Measurements from ENCODE around the gene ACVR1.

The ACVR1 gene

DNA sequence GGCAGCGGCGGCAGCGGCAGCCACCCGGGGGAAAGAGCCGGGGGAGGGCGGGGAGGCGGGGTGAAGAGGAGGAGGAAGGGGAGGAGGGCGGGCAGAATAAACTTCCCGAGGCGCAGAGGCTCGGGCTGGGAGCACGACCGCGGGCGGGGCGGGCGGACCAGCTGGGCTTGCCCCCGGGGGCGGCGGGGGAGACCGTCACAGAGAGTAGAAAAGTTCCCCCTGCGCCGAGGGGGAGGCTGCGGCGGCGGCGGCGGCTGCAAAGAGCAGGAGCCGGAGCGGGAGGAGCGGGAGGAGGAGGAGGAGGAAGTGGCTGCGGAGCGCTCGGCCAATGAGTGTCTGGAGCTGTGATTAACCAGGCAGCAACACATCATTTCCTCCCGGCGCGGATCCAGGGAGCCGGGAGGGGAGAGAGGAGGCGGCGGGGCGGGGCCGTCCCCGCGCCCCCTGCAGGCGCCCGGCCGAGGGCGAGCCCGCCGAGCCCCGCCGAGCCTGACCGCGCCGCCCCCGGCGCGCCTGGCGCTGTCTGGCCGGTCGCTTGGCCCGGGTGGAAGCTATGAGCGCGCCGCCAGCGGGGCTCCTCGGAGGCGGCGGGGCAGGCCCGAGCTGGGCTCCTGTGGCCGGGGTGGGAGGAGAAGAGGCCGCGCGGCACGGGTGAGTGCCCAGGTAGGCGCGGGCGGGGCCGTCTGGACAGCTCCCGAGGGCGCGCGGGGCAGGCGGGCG, at the start of gene ACVR1:
TSS of gene ACVR1 (minus strand) at position 265 of the 720 bp plus-strand sequence. CDS start 76,837 bp downstream, outside the sequence.
- DNase-seq (ENCODE audit: low read depth in 2 of 2) = peak; percentile 74 to 79

DNA sequence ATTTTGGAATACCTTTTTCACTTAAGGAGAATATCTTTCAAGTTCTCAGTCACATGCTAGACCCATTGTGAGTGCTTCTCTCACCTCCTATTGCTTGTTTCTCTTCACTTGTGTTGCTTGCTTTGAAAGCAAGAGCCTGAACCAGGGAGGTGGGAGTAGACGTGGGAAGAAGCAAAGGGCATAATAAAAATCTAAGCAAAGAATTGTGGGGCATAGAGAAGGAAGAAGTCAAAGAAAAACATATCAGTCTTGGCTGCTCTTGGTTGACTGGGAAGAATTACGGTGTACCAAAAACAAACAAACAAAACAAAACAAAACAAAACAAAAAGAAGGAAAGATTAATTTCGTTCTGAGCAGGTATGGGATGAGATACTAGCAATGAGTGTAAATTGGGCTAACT, 48.9 kb upstream of the ACVR1 start:
- DNase-seq (ENCODE audit: low read depth in 2 of 2) = no peak

DNA sequence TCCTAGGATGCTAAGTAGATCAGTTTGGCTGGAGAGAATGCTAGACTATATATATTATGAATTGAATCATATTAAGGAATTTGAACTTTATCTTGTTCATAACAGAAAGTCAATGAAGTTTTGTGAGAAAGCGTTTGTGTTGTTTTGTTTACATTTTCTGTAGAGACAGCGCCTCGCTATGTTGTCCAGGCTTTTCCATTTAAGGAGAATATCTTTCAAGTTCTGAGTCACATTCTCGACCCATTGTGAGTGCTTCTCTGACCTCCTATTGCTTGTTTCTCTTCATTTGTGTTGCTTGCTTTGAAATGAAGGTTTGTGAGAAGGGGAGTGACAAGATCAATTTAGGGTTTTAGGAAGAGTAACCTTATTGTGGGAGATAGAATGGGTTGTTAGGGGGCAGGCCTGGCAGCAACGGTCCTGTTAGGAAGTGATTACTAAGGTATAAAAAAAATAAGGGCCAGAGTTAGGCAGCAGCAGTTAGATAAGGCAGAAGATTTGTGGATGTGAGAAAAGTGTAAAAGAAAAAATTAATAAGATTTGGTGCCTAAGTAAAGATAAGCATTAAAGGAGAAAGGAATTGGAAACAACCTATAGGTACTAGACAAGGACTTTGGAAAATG, 47.6 kb upstream of the ACVR1 start:
- no peak for DNase-seq (ENCODE audit: low read depth in 2 of 2)

DNA sequence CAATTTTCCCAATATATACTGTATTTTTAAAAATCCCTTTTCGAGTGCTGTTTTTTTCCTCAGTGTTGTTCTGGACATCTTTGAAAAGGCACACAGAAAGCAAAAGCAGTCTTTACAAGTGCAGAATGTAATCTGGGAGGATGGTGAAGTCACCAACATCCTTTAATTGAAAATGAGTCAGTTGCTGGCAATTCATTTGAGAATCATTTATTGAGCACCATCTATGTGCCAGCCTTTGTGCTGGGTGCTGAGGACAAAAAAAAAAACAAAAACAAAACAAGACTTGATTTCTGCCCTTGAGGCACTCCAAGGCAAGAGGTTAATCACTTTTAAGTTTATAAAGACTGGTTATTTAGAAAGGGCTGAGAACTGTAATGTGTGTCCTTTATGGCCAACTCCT, 46.7 kb upstream of the ACVR1 start:
- no peak for DNase-seq (ENCODE audit: low read depth in 2 of 2)

DNA sequence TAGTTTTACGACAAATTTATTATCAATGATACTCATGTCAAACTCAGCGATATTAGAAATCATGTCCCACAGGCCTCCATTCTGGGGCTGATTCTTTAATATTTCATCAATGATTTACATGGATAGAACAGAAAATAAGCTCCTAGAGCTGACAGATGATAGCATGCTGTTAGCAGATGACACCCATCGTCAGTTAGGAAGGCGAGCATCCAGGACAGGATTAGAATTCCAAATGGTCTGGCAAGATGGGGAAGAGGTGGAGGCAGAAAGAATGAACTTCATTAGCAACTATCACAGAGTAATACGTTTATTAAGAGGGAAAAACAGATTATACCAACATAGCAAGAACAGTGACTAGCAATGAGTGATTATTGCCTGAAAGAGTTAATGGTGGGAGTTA, 46.2 kb upstream of the ACVR1 start:
- no peak for DNase-seq (ENCODE audit: low read depth in 2 of 2)

DNA sequence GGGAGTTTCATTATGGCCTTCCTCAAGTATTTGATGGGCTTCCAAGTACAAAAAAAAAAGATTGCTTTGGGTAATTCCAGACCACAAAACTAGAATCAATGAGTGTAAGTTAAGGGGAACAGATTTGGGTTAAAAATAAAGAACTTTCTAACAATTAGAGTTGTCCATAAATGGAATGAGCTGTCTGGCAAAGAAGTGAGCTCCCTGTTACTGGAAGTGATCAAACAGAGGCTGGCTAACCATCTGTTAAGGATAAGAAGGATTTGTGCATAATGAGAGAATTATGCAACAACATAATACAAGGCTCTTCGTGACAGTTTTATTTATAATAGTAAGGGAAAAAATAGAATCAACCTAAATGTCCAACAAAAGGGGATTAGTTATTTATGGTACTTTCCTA, 44.6 kb upstream of the ACVR1 start:
- DNase-seq (ENCODE audit: low read depth in 2 of 2) = no peak

DNA sequence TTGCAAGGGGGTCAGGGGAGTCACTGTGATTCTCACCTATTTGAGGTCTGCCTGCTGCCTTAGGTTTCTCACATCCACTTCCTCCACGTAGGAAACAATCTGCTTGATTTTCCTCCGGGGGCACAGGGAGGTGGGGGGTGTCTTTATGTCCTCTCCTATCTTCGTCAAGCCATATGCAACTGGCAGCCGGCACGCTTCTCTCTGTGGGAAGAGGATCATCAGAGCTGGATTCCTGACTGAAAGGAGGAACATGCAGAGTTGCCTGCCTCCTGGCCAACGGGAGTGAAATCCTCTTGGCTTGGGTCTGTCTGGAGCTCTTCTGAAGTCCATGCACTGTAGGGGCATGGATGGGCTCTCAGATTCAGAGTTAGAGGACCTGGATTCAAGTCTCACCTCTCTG, 43.1 kb upstream of the ACVR1 start:
- DNase-seq (ENCODE audit: low read depth in 2 of 2) = no peak

DNA sequence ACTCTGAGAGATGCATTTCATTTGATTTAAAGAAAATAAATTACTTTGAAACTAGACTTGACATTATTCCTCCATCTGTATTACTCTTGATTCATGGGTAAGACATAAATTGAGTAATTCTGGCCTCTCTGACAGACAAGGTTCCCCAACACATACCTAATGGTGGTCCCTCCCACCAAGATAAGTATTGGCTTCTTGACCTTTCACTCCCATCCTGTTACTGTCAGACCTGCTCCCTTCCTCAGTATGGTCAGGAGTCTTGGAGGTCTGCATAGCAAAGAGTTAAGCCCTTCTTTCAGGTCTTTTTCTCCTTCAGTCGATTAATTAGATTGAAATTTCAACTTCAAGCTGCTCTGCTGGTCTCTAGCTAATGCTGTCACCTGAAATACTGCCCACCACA, 42.2 kb upstream of the ACVR1 start:
- no peak for DNase-seq (ENCODE audit: low read depth in 2 of 2)

DNA sequence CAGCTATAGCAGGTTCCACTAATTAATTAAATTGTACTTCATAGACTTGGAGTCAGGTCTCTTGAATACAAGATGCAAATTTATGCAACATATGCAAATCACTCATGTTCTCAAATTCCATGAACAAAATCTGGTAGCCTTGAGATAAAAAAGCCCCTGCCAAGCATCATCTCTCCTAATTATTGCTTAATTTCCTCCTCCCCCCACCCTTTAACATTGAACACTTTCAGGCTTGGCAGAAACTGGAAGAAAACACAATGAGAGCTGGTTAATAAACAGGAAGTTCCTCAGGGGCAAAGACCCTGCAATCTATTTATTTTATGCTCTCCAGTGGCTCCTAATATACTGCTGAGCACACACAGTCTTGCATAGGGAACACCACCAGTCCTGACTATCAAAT, 35.6 kb upstream of the ACVR1 start:
- no peak for DNase-seq (ENCODE audit: low read depth in 2 of 2)

DNA sequence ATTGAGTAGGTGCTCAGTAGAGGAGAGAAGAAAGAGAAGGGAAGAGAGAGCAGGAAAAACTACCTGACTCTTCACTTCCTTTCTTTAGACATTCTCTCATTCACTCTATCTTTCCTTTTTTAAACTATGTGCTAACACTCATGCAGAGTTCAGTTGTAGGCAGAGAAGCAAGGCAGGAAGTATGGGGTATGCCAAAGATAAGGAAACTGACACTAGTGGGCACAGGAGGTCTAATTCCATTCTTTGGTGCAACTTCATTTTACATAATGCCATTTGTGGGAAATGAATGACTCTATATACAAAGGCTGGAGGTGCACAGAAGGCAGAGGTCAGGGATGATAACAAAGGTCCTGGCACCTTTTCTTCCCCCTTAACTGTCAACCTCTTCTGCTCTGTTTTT, 35.1 kb upstream of the ACVR1 start:
- DNase-seq (ENCODE audit: low read depth in 2 of 2) = no peak

DNA sequence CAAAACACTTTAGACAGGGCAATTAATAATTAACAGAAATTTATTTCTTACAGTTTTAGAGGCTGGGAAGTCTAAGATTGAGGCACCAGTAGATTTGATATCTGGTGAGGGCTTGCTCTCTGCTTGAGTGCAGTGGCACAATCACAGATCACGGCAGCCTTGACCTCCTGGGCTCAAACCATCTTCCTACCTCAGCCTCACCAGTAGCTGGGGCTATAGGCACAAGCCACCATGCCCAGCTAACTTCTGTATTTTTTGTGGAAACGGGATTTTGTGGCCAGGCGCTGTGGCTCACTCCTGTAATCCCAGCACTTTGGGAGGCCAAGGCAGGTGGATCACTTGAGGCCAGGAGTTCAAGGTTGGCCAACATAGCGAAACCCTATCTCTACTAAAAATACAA, 29.0 kb upstream of the ACVR1 start:
- DNase-seq (ENCODE audit: low read depth in 2 of 2) = no peak

DNA sequence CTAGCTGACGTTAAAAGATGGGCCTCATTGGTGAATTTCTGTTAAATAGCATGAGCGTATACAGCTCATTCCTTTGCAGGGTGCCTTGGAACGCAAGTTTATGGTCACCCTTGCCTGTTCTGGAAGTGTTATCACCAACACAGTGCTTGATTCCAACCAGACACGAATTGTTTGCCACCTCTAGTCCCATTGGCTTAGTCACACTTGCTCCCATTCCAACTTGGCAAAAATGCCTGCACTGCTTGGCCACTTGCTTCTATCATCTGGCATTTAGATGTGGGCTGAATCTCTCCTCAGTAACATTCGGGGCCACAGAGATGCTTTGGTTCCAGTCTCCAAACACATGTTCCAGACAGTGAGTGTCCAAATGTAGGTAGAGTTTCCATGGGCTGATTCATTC, 27.5 kb upstream of the ACVR1 start:
- DNase-seq (ENCODE audit: low read depth in 2 of 2) = no peak

DNA sequence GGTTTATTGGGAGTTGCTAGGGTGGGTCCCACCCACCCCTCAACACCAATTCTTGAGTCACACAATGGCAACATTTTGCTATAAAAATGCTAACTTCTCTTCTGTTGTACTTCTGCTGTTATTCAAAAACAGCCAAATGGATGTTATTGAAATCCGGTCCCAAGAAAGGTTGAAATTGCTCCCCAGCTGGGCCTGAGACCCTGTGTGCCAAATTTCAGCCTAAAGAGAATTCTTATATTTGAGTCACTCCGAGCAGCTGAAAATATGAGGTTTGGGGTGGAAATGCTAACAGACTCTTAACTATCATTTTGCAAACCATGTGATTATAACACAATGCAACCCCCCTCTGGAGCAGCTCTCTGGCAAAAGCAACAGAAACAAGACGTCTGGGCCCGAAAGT, 27.0 kb upstream of the ACVR1 start:
- no peak for DNase-seq (ENCODE audit: low read depth in 2 of 2)

DNA sequence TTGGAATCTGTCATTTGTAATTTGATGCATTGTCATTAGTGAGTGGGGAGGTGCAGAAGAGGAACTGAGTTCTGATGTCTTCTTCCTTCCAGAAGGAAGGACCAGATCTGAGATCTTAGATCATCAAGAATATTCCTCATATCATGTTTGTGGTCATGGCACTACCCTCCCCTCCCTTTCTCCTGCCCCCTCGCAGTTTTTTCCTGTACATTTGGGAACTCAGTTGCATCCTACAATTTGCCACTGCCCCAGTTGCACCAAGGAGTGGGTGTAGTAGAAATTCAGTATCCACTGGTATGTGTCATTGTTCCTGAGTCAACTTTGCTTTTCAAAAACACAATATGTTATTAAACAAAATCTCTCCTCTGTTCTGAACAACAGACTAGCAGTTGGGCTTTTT, 26.6 kb upstream of the ACVR1 start:
- no peak for DNase-seq (ENCODE audit: low read depth in 2 of 2)

DNA sequence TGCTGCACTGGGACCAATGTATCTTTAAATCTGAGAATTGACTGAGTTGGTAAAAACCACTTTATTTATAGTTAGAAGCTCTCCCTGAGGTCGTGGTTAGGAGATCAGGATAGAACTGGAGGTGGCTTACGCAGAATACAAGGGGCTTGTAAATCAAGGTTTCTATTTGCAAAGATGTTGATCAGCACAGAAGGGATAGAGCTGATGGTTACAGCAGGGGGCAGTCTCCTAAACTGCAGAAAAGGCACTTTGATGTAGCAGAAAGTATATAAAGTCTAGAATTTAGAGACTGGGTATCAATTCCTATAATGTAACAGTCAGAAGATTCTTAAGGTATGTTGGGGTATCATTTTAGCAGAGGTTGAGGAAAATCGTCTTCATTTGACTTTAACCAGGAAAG, 25.2 kb upstream of the ACVR1 start:
- no peak for DNase-seq (ENCODE audit: low read depth in 2 of 2)

DNA sequence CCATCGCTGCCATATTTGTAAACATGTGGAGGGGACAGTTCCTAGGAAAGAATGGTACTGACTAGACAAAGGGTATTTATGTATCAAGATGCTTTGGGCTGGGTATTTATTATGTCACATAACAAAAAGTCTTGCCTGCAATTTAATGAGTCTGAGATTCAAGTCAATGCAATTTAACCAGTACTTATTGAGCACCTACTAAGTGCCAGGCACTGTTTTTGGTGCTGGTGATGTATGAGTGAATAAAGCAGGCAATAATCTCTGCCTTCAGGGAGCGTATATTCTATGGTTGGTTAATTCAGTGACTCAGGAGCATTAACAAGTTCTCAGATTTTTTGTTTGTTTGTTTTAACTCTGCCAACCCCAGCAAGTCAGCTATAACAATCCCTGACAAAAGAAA, 24.6 kb upstream of the ACVR1 start:
- DNase-seq (ENCODE audit: low read depth in 2 of 2) = no peak

DNA sequence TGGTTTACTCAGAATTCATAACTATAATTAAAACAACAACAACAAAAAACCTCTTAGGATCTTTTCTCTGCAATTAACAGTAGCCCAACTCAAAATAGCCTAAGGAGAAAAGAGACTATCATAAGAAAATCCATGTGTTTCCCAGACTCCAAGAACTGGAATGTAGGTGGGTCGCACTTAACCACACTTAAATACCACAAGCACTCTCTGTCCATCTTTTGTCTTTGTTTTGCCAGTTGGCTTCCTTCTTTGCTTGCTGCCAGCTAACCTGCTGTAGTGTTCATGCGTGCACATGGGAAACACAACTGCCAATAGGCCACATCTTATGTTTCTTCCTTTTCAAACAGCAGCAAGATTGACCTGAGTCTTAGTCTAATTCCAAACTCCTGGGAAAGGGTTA, 24.1 kb upstream of the ACVR1 start:
- DNase-seq (ENCODE audit: low read depth in 2 of 2) = no peak

DNA sequence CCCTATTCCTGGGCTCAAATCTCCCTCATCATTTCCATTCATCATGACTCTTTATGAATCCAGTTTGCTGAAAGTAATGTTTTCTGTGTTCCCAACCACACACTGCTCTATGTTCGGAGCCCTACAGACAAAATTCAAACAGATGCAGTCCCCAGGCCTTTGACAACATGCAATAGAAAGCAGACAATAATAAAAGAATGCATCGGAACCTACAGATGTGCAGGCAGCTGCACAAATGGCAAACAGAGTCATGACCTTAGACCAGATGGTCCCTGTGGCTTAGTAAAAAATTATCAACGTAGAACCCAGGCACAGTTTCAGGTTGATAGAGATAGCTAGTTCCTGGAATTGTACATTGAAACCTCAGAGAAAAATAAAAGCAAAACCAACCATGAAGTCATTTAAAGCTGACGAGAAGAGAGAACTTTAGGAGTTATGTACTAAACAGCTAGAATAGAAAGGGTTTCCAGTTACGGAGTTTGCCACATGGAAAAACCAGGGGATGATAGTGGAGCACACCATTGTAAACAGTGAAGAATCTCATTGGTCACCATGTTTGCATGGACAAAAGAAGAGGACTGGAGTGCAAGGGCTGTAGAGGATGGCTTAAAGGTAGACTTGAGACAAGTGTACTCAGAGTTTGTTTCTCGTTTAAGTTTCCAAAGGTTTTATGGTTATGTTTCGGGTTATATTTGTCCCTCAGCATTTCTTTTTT, 23.2 kb upstream of the ACVR1 start:
- no peak for DNase-seq (ENCODE audit: low read depth in 2 of 2)

DNA sequence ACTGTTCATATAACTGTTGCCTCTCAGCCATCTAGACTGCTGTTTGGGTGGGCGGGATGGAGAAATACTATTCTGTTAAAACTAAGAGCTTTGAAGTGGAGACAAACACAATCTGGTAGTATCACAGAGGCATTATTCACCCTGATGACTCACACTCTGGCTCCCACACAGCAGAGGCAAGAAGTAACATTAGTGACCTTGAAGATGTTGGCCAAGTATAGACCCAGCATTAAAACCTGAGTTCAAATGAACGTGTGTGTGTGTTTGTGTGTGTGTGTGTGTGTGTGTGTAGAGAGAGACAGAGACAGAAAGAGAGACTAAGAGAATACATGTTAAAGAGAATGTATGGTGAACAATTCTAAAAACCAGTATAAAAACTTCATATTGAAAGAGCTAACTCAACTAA, 22.5 kb upstream of the ACVR1 start:
- peak; percentile 45 to 48 for DNase-seq (ENCODE audit: low read depth in 2 of 2)

DNA sequence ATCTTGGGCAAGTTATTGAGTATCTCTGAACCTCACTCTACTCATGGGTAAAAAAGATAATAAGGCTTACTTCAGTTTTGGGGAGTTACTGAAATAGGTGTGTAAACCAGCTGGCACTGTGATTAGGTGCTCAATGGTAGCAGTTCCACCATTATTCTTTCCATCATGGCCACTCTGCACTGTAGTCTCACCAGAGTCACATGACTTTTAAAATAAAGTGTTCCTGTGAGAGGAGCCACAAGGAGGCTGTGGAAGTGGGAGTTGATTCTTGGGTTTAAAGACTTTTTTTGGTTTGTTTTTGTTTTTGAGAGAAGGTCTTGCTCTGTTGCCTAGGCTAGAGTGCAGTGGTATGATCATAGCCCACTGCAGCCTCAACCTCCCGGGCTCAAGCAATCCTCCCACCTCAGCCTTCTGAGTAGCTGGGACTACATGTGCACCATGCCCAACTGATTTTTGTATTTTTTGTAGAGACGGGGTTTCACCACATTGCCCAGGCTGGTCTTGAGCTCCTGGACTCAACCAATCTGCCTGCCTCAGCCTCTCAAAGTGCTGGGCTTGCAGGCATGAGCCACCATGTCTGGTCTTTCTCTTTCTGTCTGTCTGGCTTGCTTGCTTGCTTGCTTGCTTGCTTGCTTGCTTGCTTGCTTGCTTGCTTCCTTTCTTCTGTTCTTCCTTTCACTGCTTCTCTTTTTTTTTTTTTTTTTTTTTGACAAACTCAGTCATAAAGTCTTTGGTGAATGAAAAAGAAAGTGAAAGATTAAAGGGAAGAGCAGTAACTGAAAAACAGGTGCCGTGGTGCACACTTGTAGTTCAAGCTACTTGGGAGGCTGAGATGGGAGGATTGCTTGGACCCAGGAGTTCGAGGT, 21.2 kb upstream of the ACVR1 start:
- no peak for DNase-seq (ENCODE audit: low read depth in 2 of 2)

DNA sequence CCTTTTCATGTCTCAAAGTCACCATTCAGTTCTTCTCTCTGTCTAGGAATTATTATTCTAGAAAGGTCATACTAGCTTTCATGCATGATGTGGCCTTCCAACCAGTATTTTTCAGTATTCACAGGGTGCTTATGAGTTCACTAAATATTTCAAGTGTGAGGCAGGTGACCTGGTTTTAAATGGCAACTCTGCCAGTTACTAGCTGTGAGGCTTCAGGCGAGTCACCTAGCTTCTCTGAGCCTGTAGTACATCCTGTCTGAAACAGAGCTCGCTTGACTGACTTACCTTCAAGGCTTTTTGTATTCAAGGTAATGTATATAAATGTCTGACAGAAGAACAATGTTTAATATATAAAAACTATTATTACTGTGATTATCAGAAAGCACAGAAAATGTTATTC, 19.4 kb upstream of the ACVR1 start:
- no peak for DNase-seq (ENCODE audit: low read depth in 2 of 2)

Data from stimulated activated CD8-positive, alpha-beta memory T cell treated with anti-CD3 and anti-CD28 coated beads, Interleukin-2, amount 100 ng/mL, for 48 hours (primary cell).